Activated gamma-delta T cell treated with Interleukin-2 at 50 U/mL for 16 hours (primary cell): ENCODE data around the gene EML6.

ENCODE experiments used
- DNase-seq: peaks from one replicate; pipeline ENCODE4 v3.0.0-alpha.2; 2020

Gene EML6

DNA sequence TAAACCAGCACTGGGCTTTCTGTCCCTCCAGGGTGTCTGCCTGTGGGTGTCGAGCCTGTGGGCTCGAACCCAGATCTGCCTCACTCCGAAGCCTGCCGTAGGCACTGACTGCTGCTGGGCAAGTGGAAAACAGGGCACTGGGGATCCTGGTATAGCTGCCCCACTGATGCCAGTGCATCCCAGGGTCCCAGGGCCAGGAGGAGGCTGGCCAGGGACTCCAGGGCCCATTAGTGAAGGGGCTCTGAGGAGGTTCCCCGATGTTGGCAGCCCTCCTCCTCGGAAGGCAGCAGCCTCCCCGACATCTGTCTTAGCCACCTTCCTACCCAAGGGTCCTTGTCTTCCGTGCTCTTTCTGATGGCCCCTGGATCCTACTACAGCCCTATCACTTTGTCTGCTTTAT is 230.7 kb downstream of the EML6 start:
- DNase-seq: no peak

- DNase-seq: no peak
Observed at GRCh38 chr2:54954705-54955357, 231.4 kb downstream of the EML6 start.

GRCh38 chr2:54955358-54956110 is 232.1 kb downstream of the EML6 start:
- no peak for DNase-seq

DNA sequence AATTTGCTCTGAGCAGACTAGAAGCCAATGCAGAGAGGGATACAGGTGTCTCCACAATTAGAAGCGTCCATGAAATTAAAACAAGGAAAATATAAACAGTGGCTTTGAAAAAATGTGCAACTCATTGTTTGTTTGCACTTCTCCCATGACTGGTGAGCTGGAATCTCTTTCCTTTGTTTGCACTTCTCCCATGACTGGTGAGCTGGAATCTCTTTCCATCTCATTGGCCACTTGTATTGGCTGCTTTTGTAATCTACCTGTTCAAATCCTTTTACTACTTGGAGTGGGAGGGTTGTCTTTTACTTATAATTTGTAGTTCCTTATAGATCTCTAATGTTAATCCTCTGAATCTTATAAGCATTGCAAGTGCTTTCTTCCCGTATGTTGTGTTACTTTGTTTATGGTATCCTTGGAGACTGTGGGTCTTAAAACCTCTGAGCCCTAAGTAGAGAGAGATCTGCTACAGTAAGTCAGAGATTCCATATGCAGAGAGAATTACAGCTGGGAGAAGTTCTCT is 232.7 kb downstream of the EML6 start:
- DNase-seq: no peak

DNA sequence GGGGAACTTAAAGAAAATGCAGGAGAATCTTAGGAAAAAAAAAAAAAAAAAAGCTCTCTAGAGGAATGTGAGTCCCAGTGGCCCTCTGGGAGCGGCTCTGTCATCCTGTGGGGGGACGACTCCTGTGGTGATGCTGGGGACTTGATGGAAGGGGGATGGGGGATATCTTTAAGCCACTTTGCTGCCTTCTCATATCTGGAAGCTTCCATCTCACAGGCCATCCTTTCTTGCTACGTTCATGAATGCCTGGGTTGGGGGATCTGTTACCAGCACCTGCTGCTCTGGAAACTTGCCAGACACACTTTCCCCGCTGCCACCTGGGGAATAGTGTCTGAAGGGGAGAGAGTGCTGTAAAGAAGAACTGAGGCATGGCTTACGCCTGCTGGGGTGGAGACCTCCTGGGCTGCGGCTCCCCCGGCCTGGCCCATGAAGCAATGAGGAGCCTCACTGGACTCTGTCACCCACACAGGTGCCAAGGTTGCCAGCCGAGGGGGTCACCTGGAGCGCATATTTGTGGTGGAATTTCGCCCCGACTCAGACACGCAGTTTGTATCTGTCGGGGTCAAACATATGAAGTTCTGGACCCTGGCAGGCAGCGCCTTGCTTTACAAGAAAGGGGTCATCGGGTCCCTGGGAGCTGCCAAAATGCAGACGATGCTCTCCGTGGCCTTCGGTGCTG is 234.0 kb downstream of the EML6 start:
- no peak for DNase-seq

DNA sequence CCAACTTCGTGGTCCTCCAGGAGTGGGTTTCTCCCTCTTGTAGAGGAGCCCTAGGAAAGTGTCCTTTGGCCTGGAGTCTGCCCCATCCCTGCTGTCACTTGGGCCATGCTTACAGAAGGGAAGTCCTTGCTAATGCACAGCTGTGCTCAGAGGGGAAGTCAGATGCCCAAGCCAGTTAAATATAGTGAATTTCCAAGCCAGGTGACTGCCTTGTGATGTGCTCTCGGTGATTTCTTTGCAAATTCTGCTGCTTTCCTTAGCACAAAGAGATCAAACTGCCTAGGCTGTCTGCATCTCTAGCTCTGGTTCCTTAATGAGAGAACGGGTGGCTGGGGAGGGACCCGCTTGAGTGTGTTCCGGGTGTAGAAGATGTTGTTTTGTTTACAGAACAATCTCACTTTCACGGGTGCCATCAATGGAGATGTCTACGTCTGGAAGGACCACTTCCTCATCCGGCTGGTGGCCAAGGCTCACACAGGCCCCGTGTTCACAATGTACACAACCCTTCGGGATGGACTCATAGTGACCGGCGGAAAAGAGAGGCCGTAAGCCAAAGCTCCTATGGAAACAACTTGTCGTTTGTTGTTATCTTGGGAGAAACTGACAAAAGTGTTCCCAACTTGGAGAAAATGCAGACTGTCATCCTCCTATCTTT is 235.4 kb downstream of the EML6 start:
- no peak for DNase-seq

GRCh38 chr2:54960164-54960563 is 236.7 kb downstream of the EML6 start:
- DNase-seq: no peak

- DNase-seq: no peak
Observed at GRCh38 chr2:54962511-54962910, 239.0 kb downstream of the EML6 start.

DNA sequence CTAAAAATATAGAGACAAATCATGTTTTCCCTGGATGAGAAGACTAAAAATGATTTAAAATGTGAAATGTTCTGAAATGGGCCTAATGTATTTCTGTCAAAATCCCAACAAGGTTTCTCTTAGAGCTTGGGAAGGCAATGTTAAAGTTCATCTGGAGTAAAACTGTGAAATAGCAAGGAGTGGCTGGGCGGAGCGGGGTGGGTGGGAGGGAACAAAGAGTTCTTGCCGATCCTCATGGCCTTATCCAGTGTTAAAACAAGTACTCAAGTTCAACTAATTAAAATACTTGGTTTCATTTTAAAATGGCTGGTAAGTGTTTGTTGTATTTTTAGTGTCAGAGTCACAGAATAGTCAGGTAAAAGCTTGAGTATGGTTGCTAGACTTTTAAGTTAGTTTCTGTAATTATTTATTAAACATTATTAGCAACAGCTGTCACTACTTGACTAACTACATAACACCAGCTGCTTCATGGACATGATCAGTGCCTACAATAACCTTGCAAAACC is 239.5 kb downstream of the EML6 start:
- no peak for DNase-seq

- no peak for DNase-seq
Observed at GRCh38 chr2:54963476-54963875, 240.0 kb downstream of the EML6 start.

GRCh38 chr2:54964271-54964670 is 240.8 kb downstream of the EML6 start:
- no peak for DNase-seq

DNA sequence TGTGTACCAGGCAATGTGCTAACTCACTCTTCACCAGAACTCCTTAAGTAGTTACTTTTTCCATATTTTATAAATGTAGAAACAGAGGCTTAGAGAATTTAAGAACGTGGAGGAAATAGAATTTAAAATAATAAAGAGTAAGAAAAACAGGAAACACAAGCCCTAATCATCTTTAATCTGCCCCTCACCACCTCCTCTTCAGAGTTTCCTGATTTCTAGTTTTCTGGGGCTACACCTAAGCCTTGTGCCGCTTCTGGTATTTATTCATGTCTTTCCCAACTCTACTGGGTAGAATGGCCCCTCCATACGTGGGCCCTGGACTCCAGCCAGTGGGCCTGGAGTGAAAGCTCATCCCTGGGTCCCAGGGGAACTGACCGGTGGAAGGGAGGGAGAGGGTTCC is 241.4 kb downstream of the EML6 start:
- DNase-seq: no peak

DNA sequence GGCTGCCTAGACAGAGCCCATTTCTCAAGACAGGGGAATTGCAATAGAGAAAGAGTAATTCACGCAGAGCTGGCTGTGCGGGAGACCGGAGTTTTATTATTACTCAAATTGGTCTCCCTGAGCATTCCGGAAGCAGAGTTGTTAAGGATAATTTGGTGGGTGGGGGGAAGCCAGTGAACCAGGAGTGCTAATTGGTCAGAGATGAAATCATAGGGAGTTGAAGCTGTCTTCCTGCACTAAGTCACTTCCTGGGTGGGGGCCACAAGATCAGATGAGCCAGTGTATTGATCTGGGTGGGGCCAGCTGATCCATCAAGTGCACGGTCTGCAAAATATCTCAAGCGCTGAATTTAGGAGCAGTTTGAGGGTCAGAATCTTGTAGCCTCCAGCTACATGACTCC is 242.0 kb downstream of the EML6 start:
- DNase-seq: no peak

- no peak for DNase-seq
Observed at GRCh38 chr2:54966165-54966832, 242.8 kb downstream of the EML6 start.

- DNase-seq: no peak
Observed at GRCh38 chr2:54966837-54967236, 243.4 kb downstream of the EML6 start.

DNA sequence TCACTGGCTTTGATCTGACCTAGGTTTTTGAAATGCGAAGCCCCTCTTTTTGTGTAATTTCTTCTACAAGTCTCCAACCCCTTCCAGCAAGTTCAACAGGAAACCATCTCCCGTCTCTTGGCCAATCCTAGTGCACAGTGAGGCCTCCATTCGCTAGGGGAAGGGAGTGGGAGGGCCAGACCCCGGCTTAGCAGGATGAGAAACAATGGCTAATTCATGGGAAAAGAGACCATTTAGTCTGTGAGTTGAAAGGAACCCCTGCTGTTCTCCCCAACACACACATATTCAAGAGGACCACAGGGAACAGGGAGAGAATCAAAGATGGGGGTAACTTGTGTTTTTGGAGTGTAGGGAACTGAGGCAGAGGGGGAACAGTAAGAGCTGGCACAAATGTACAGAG is 243.8 kb downstream of the EML6 start:
- DNase-seq: no peak

DNA sequence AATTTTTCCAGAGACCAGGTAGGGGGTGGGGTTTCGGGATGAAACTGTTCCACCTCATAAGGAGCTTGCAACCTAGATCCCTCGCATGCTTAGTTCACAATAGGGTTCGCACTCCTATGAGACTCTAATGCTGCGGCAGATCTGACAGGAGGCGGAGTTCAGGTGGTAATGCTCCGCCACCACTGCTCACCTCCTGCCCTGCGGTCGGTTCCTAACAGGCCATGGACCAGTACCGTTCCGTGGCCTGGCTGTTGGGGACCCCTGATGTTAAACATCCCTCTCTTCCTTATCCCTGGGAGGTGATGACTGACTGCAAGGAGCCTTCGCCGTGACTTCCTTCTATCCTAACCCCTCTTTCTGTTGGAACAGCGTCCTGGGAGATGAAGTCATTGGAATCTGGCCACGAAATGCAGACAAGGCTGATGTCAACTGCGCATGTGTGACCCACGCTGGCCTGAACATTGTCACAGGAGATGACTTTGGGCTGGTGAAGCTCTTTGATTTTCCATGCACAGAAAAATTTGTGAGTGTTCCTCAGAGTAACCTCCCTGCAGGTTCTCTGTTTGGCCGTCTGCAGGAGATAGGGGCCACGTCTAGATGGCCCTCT is 244.4 kb downstream of the EML6 start:
- DNase-seq: no peak

DNA sequence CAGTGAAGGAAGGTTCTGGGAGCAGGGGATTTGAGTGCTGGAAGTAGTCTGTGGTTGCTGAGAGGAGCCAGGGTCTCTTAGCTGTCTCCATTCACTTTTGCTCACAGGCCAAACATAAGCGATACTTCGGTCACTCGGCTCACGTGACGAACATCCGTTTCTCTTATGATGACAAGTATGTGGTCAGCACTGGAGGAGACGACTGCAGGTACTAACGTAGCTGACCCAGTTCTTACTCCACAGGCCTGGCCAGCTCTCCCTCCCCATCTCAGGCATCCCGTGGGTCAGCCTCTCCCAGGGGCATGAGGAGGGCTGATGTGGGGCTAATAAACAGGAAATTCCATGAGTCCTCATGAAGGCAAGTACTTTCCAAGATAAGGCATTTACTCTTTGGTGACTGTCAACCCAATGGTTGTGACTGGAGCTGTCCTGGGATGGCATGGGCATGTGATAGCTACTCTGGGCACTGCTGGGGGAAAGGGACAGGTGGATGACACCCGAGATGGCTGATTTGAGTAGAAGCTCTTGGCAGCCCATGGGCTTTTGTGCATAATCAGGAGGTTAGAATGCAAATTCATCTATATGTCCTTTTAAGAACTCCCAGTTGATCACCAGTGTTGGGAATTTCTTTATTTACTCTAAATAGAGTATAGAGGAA is 245.2 kb downstream of the EML6 start:
- no peak for DNase-seq

GRCh38 chr2:54969295-54969939 is 246.0 kb downstream of the EML6 start:
- DNase-seq: no peak

DNA sequence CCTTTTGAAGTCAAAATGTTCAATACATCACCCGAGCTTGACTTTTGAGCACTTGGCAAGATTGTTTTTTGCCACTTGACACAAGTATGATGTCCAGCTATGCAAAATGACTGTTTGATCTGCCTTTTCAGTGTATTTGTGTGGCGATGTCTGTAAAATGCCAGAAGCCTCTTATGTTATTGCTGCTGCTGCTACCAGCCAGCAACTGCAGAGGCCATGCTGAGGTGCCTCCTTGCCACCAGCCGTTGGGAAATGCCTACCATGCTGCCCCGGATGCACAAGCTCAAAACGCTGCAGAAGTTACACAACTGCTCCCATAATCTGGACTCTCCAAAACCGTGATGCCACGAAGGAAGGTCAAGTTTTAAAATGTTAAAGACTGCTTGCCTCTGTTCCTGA is 246.5 kb downstream of the EML6 start:
- DNase-seq: no peak

- DNase-seq: no peak
Observed at GRCh38 chr2:54975175-54975574, 251.7 kb downstream of the EML6 start.
